ENCODE results near the gene PPP2R2D. TPM values are rescaled to one million over a fixed set of nuclear protein-coding genes. Genes with fewer than 3 reads are reported as not detected.

The PPP2R2D gene
- total RNA-seq, 1 experiment from 2014 or later: 35.1 TPM

GRCh38 chr10:132005147-132005546 lies 104.3 kb downstream of the PPP2R2D start:
- Histone ChIP-seq H2BK15ac (ENCODE audit: low read depth, low read length) (no peak overlapping the region), H4K91ac (ENCODE audit: insufficient read length, low read depth, low read length) (no peak overlapping the region), H3K4ac (ENCODE audit: low read depth, low read length) (no peak overlapping the region), H4K5ac (ENCODE audit: insufficient read length, low read depth, low read length) (no peak overlapping the region), H3K9ac (ENCODE audit: extremely low read depth, insufficient read length, low read length) (no peak overlapping the region), H3K56ac (ENCODE audit: insufficient read length, low read depth, low read length) (no peak overlapping the region), H3K27me3 (ENCODE audit: insufficient read depth, low read length) (no peaks in the 10 kb centered on the region), H3K14ac (ENCODE audit: insufficient read depth, low read length) (no peak overlapping the region), H2AK5ac (ENCODE audit: insufficient read length, low read length) (no peak overlapping the region), H2BK5ac (ENCODE audit: insufficient read length, low read length) (no peak overlapping the region), H3K23me2 (ENCODE audit: insufficient read length, low read depth, low read length, poor library complexity, severe bottlenecking) (no peaks in the 10 kb centered on the region), H2BK20ac (ENCODE audit: low read depth, low read length, poor library complexity, severe bottlenecking) (no peak overlapping the region), H4K8ac (replicated peaks; ENCODE audit: insufficient read length, low read depth, low read length) (no peak overlapping the region), H3K79me1 (ENCODE audit: insufficient read depth, low read depth, low read length, poor library complexity, severe bottlenecking) (no peaks in the 10 kb centered on the region), H3K23ac (ENCODE audit: insufficient read length, low read depth, low read length) (no peak overlapping the region), H3K4me1 (ENCODE audit: insufficient read depth, low read length) (peaks cover 5% of the 10 kb centered on the region; the same call in 1 of the 2 replicates), H2BK120ac (ENCODE audit: low read depth, low read length, poor library complexity, severe bottlenecking) (no peak overlapping the region), H2AFZ (ENCODE audit: low read length) (no peak overlapping the region), H3K18ac (ENCODE audit: insufficient read length, low read depth, low read length) (no peak overlapping the region), H2BK12ac (ENCODE audit: insufficient read length, low read depth, low read length) (no peak overlapping the region), H3K79me2 (ENCODE audit: insufficient read depth, low read length) (no peaks in the 10 kb centered on the region), H3K4me2 (ENCODE audit: insufficient read depth, insufficient read length, low read length) (no peak overlapping the region), H3K27ac (ENCODE audit: insufficient read length, low read depth, low read length) (no peak overlapping the region), H4K20me1 (ENCODE audit: control insufficient read depth, insufficient read depth, insufficient read length) (no peaks in the 10 kb centered on the region), H3T11ph (ENCODE audit: low read length) (no peak overlapping the region), H3K9me3 (ENCODE audit: control insufficient read depth, low read depth, low read length) (no peaks in the 10 kb centered on the region)
- WGBS (ENCODE audit: extremely low coverage, insufficient read length, low lambda C conversion rate): no CpG with 5 or more reads among the region's 6 CpGs
- Mint-ChIP-seq H3K36me3 (ENCODE audit: insufficient read depth in 1 of 3, low read depth in 3 of 3) (peaks cover 7 to 13% (median 11%) of the 10 kb centered on the region in 3 experiments; a peak in 6 of 7 replicates), H3K4me1 (peaks cover 76 to 84% of the 10 kb centered on the region in 2 experiments), H3K27ac (no peak overlapping the region; a peak in 1 of 7 replicates), H3K27me3 (ENCODE audit: low read depth) (peaks cover 8% of the 10 kb centered on the region), H3K9me3 (peaks cover 12 to 13% of the 10 kb centered on the region in 2 experiments), H3K4me3 (no peak overlapping the region)
- TF ChIP-seq, protein P1, sequence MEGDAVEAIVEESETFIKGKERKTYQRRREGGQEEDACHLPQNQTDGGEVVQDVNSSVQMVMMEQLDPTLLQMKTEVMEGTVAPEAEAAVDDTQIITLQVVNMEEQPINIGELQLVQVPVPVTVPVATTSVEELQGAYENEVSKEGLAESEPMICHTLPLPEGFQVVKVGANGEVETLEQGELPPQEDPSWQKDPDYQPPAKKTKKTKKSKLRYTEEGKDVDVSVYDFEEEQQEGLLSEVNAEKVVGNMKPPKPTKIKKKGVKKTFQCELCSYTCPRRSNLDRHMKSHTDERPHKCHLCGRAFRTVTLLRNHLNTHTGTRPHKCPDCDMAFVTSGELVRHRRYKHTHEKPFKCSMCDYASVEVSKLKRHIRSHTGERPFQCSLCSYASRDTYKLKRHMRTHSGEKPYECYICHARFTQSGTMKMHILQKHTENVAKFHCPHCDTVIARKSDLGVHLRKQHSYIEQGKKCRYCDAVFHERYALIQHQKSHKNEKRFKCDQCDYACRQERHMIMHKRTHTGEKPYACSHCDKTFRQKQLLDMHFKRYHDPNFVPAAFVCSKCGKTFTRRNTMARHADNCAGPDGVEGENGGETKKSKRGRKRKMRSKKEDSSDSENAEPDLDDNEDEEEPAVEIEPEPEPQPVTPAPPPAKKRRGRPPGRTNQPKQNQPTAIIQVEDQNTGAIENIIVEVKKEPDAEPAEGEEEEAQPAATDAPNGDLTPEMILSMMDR (conservative IDR thresholded peaks at IDR 0.05): no peak
- no peak for DNase-seq
